Raji (cell line): ENCODE results near the gene TBK1.

Experiments used
- POLR2A ChIP-seq: IDR thresholded peaks from 2 replicates; pipeline ENCODE4 v1.6.1; 2011; ENCODE audit warnings: low read depth, low read length, control low read depth; ENCODE audit not compliant: insufficient read depth

Gene TBK1

DNA sequence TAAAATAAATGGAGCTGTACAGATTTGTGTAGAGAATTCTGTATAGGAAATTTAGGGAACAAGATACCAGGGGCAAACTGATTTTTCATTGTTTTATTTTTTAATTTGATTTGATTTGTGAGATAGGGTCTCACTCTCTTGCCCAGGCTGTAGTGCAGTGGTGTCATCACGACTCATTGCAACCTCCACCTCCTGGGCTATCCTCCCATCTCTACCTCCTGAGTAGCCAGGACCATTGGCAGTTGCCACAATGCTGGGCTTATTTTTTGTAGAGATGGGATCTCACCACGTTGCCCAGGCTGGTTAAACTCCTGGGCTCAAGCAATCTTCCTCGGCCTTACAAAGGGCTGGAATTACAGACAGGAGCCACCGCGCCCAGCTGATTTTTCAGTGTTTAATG, 18.0 kb upstream of the TBK1 start:
- no peak for TF ChIP-seq POLR2A

GRCh38 chr12:64440100-64440499, 11.8 kb upstream of the TBK1 start:
- TF ChIP-seq POLR2A: no peak

GRCh38 chr12:64445490-64445889, 6.4 kb upstream of the TBK1 start:
- TF ChIP-seq POLR2A: no peak

DNA sequence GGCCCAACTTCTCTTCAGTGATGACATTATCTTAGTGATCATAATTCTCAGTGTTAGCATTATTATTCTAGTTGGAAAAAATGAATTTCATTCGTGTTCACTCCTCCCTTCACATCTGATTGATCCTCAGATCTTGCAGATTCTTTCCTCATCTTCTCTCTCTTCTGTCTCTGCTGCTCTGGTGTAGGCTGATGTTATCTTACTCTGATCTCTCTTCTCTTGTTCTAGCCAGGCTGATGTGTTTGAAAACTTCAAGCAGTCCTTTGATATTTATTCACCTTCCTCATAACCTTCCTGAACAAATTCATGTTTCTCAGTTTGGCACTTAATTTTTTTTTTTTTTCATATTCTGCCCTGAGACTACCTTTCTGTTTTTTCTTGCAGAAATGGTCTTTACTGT, 5.6 kb upstream of the TBK1 start:
- no peak for TF ChIP-seq POLR2A

- TF ChIP-seq POLR2A: no peak
Observed at GRCh38 chr12:64450057-64450640, 1.8 kb upstream of the TBK1 start.

DNA sequence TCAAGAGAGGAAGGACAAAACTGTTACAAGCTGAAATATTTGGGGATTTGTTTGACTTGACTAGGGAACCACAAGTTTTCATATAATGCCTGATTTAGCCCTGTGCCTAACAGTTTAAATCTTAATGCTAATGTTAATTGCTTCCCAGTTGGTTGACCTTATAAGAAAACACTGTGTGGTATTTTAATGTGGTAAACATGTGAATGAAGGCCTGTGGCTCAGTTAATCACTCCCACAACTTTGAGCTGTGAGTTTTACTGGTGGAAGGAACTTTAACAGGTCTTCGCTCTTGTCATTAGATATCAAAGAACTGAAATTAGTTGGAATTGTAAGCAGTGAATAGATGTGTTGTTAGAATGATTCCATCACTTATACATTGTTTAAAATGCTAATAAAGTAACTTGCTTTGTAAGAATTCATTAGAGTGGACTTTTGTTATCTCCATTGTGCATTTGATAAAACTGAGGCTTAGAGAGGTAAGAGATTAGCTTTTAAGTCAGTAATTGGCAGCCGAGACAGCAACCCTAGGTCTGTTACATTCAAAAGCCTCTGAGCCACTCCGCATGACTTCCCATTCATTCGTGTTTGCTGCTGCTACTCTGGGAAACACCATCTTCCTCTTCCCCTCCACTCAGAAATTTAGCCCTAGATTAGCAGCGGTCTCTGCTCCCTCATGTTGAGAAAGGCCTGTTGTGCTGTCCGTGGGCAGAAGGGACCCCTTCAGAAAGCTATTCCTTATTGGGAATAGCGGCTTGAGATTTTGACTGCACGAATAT, 1.0 kb upstream of the TBK1 start:
- TF ChIP-seq POLR2A: no peak

- no peak for TF ChIP-seq POLR2A
Observed at GRCh38 chr12:64452559-64453329, 824 bp downstream of the TBK1 start.

GRCh38 chr12:64455506-64455905, 3.6 kb downstream of the TBK1 start:
- TF ChIP-seq POLR2A: no peak

DNA sequence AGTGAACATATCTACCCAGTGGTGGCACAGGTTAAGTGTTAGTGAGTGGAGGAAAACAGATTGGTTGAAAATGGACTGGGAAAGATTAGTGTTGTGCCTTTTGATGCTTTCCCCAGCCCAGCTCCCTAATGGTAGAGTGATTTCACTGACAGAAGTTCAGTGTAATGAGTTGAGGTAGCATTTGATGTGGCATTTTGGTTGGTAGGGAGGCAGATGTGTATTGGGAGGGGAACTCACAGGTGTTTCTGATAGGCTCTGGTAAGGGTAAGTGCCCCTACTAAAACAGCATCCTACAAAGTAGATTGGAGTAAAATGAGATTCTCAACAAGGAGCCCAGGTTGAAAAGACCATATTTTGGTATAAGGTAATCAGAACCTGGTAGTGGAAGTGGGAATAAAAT, 4.2 kb downstream of the TBK1 start:
- TF ChIP-seq POLR2A: no peak

DNA sequence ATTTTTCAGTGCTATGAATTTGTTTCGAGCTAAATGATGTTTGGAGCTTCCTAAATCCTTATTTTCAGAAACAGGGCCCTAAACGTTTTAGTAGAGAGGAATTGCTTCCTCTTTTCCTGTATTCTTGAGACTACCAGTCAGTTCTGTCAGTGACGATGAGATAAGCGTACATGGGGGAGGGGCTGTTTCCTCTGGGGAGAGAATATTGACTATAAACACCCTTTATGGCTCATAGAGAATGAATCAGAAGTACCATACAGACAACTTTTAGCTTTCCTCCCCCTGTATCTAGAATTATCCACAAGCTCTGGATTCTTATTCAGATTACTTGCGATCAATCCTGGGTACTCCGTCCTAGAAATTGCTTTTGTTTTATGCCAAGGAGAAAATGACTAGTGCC, 5.1 kb downstream of the TBK1 start:
- TF ChIP-seq POLR2A: no peak

DNA sequence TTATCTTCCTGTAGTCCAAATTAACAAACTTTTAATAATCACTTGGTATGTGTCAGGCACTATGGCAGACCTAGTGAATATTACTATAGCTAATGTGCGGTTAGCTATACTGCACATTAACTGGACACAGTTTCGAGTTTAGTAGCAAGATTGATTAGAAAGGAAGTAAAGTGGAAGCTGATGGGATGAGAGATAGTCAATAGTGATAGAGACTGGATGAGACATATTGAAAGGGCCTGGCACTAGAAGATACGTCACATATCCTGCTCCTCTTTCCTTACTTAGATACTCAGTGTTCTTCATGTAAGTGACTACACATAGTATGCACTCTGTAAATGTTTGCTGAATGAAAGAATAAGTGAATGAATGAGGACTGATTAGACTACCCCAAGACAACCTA, 5.5 kb downstream of the TBK1 start:
- TF ChIP-seq POLR2A: no peak

DNA sequence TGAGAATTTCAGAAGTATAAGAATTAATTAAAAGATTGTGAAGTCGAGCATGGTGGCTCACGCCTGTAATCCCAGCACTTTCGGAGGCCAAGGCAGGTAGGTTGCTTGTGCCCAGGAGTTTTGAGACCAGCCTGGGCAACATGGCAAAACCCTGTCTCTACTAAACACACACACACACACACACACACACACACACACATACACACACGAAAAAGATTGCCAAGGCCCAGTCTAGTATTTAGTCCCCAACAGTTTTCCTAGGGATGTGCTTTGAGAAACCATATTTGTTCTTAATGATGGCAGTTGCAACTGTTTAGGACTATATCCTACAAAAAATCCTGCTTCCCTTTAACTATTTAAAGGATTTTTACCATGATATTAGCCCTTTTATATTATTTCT, 6.0 kb downstream of the TBK1 start:
- TF ChIP-seq POLR2A: no peak

GRCh38 chr12:64459394-64459891, 7.5 kb downstream of the TBK1 start:
- no peak for TF ChIP-seq POLR2A

GRCh38 chr12:64461634-64462414, 9.9 kb downstream of the TBK1 start:
- TF ChIP-seq POLR2A: no peak

GRCh38 chr12:64466178-64466577, 14.3 kb downstream of the TBK1 start:
- TF ChIP-seq POLR2A: no peak
